H9 (cell line): Measurements from ENCODE around the gene TRIM50. TPM values are rescaled to one million over a fixed set of nuclear protein-coding genes. Genes with fewer than 3 reads are reported as not detected.
"Not testable (repeated sequence)": the region's sequence is repeated elsewhere in the genome, so short reads cannot be mapped to it uniquely, and the experiment has no call there.

Experiments
- DNase-seq: peaks from one replicate; pipeline ENCODE4 v3.0.0-alpha.2; 2017
- H2AFZ ChIP-seq: one replicate; pipeline ENCODE4 v1.6.1; 2013; ENCODE audit warnings: mild to moderate bottlenecking, low read length, control low read depth, moderate library complexity
- H2AK5ac ChIP-seq: 2 replicates; pipeline ENCODE4 v1.6.1; 2013; ENCODE audit warnings: low read length, control low read depth, mixed read lengths; ENCODE audit not compliant: insufficient read length
- H2BK120ac ChIP-seq: one replicate; pipeline ENCODE4 v1.6.1; 2013; ENCODE audit warnings: low read depth, mild to moderate bottlenecking, low read length, control low read depth, inconsistent platforms; ENCODE audit not compliant: poor library complexity, severe bottlenecking
- H2BK12ac ChIP-seq: 2 replicates; pipeline ENCODE4 v1.6.1; 2013; ENCODE audit warnings: low read length, control low read depth, mixed read lengths, low read depth; ENCODE audit not compliant: insufficient read length
- H2BK15ac ChIP-seq: 2 replicates; pipeline ENCODE4 v1.6.1; 2013; ENCODE audit warnings: low read depth, low read length, control low read depth
- H2BK20ac ChIP-seq: one replicate; pipeline ENCODE4 v1.6.1; 2013; ENCODE audit warnings: low read depth, mild to moderate bottlenecking, low read length, control low read depth, inconsistent platforms; ENCODE audit not compliant: poor library complexity, severe bottlenecking
- H2BK5ac ChIP-seq: 2 replicates; pipeline ENCODE4 v1.6.1; 2013; ENCODE audit warnings: low read length, control low read depth, mixed read lengths; ENCODE audit not compliant: insufficient read length
- H3K14ac ChIP-seq: 2 replicates; pipeline ENCODE4 v1.6.1; 2013; ENCODE audit warnings: low read length, control low read depth; ENCODE audit not compliant: insufficient read depth
- H3K18ac ChIP-seq: 2 replicates; pipeline ENCODE4 v1.6.1; 2013; ENCODE audit warnings: low read depth, mild to moderate bottlenecking, mixed read lengths, low read length, control low read depth; ENCODE audit not compliant: insufficient read length
- H3K23ac ChIP-seq: 2 replicates; pipeline ENCODE4 v1.6.1; 2013; ENCODE audit warnings: low read length, control low read depth, mixed read lengths, low read depth; ENCODE audit not compliant: insufficient read length
- H3K23me2 ChIP-seq: 2 replicates; pipeline ENCODE4 v1.6.1; 2013; ENCODE audit warnings: low read depth, mild to moderate bottlenecking, mixed read lengths, low read length, control low read depth; ENCODE audit not compliant: insufficient read length, poor library complexity, severe bottlenecking
- H3K27ac ChIP-seq: 2 replicates; pipeline ENCODE4 v1.5.1; 2013; ENCODE audit warnings: low read length, control low read depth, mixed read lengths, low read depth; ENCODE audit not compliant: insufficient read length
- H3K27me3 ChIP-seq: 2 replicates; pipeline ENCODE4 v1.6.1; 2013; ENCODE audit warnings: low read length, control low read depth, inconsistent platforms; ENCODE audit not compliant: insufficient read depth
- H3K4ac ChIP-seq: 2 replicates; pipeline ENCODE4 v1.6.1; 2013; ENCODE audit warnings: low read depth, mild to moderate bottlenecking, control low read depth, inconsistent platforms, low read length, moderate library complexity
- H3K4me1 ChIP-seq: 2 replicates; pipeline ENCODE4 v1.6.1; 2013; ENCODE audit warnings: low read length, control low read depth, inconsistent platforms; ENCODE audit not compliant: insufficient read depth
- H3K4me2 ChIP-seq: 2 replicates; pipeline ENCODE4 v1.6.1; 2013; ENCODE audit warnings: low read length, control low read depth, mixed read lengths; ENCODE audit not compliant: insufficient read length, insufficient read depth
- H3K56ac ChIP-seq: 2 replicates; pipeline ENCODE4 v1.6.1; 2013; ENCODE audit warnings: low read depth, mild to moderate bottlenecking, mixed read lengths, low read length, control low read depth; ENCODE audit not compliant: insufficient read length
- H3K79me1 ChIP-seq: 2 replicates; pipeline ENCODE4 v1.6.1; 2013; ENCODE audit warnings: low read depth, mild to moderate bottlenecking, moderate library complexity, low read length, control low read depth, inconsistent platforms; ENCODE audit not compliant: insufficient read depth, poor library complexity, severe bottlenecking
- H3K79me2 ChIP-seq: 2 replicates; pipeline ENCODE4 v1.6.1; 2013; ENCODE audit warnings: low read length, control low read depth, inconsistent platforms; ENCODE audit not compliant: insufficient read depth
- H3K9ac ChIP-seq: 2 replicates; pipeline ENCODE4 v1.6.1; 2013; ENCODE audit warnings: low read length, control low read depth, mixed read lengths; ENCODE audit not compliant: insufficient read length; ENCODE audit errors: extremely low read depth
- H3K9me3 ChIP-seq: one replicate; pipeline ENCODE4 v1.6.1; 2013; ENCODE audit warnings: low read depth, low read length, inconsistent platforms; ENCODE audit not compliant: control insufficient read depth
- H3T11ph ChIP-seq: one replicate; pipeline ENCODE4 v1.6.1; 2013; ENCODE audit warnings: mild to moderate bottlenecking, low read length, control low read depth, inconsistent platforms
- H4K20me1 ChIP-seq: one replicate; pipeline ENCODE4 v1.6.1; 2013; ENCODE audit not compliant: control insufficient read depth, insufficient read length, insufficient read depth
- H4K5ac ChIP-seq: 2 replicates; pipeline ENCODE4 v1.6.1; 2013; ENCODE audit warnings: low read depth, mild to moderate bottlenecking, mixed read lengths, low read length, control low read depth; ENCODE audit not compliant: insufficient read length
- H4K8ac ChIP-seq: replicated peaks from 2 replicates; pipeline ENCODE4 v1.6.1; 2013; ENCODE audit warnings: low read length, control low read depth, mixed read lengths, low read depth; ENCODE audit not compliant: insufficient read length
- H4K91ac ChIP-seq: 2 replicates; pipeline ENCODE4 v1.6.1; 2013; ENCODE audit warnings: low read depth, mild to moderate bottlenecking, moderate library complexity, mixed read lengths, low read length, control low read depth; ENCODE audit not compliant: insufficient read length
- H3K27ac Mint-ChIP-seq, 3 experiments: 2 replicates in 2 of 3; 3 replicates in 1 of 3; pipeline ENCODE4 v1.8.0; 2020 to 2021; ENCODE audit warnings: mixed read lengths in 3 of 3, mild to moderate bottlenecking in 1 of 3, moderate library complexity in 1 of 3
- H3K27me3 Mint-ChIP-seq: 2 replicates; pipeline ENCODE4 v1.8.0; 2021; ENCODE audit warnings: low read depth, mild to moderate bottlenecking, moderate library complexity, mixed read lengths
- H3K36me3 Mint-ChIP-seq, 3 experiments: 2 replicates in 2 of 3; 3 replicates in 1 of 3; pipeline ENCODE4 v1.8.0; 2020 to 2021; ENCODE audit warnings: low read depth in 3 of 3, mixed read lengths in 3 of 3; ENCODE audit not compliant: insufficient read depth in 1 of 3
- H3K4me1 Mint-ChIP-seq, 2 experiments: 2 replicates each; pipeline ENCODE4 v1.8.0; 2020; ENCODE audit warnings: mixed read lengths in 2 of 2
- H3K4me3 Mint-ChIP-seq, 2 experiments: 2 replicates in 1 of 2; 3 replicates in 1 of 2; pipeline ENCODE4 v1.8.0; 2020 to 2021; ENCODE audit warnings: mild to moderate bottlenecking in 2 of 2, mixed read lengths in 2 of 2, moderate library complexity in 1 of 2
- H3K9me3 Mint-ChIP-seq, 2 experiments: 2 replicates in 1 of 2; 3 replicates in 1 of 2; pipeline ENCODE4 v1.8.0; 2020; ENCODE audit warnings: mild to moderate bottlenecking in 2 of 2, mixed read lengths in 2 of 2, moderate library complexity in 1 of 2
- whole genome bisulfite sequencing: extraction: QIAGEN DNeasy Blood & Tissue Kit; methylation state at CpG from one replicate; pipeline ENCODE4 v1.1.7; 2013; ENCODE audit warnings: missing lambda C conversion rate, low lambda C conversion rate, mixed read lengths; ENCODE audit not compliant: insufficient read length; ENCODE audit errors: extremely low coverage; 5-methylcytosine and 5-hydroxymethylcytosine counted together
- total RNA-seq: library from RNA; stranded (reverse); gene quantifications from 2 replicates; pipeline ENCODE4 v1.2.1, GENCODE V29; 2021
- TF ChIP-seq, protein P1 (sequence below): fragments of 200-600 bp; sonication (generic); conservative IDR thresholded peaks from 3 replicates; pipeline ENCODE4 v1.8.0; 2021; ENCODE audit warnings: antibody characterized with exemption, mild to moderate bottlenecking

The TRIM50 gene
- total RNA-seq, 1 experiment from 2014 or later = not detected

DNA sequence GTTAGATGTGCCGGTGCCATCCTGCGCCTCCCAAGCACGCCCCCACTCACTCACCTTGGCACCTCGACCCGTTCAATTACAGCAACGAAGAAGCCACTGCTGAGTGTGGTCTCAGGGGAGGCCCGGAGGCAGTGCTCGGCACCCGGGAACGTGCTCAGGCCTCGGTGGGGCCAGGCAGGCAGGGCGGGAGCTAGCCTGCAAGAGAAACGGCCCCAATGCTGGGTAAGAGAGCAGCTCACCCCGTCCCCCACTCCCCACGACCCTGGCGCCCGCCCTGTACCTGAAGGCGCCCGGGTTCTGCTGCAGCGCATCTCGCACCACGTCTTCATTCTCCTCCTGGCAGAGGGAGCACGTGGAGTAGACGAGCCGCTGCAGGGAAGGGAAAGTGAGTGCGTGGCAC lies 24.3 kb downstream of the TRIM50 start:
- Histone ChIP-seq H4K20me1 (no peaks in the 10 kb centered on the region), H3K4ac (no peak overlapping the region), H3K4me2 (no peak overlapping the region), H3K23me2 (no peaks in the 10 kb centered on the region), H2BK5ac (no peak overlapping the region), H2AFZ (no peak overlapping the region), H3K23ac (no peak overlapping the region), H3T11ph (no peak overlapping the region), H3K27ac (no peak overlapping the region), H3K9me3 (no peaks in the 10 kb centered on the region), H2BK20ac (no peak overlapping the region), H3K79me1 (peaks cover 3% of the 10 kb centered on the region), H2BK120ac (no peak overlapping the region), H3K18ac (no peak overlapping the region), H3K27me3 (no peaks in the 10 kb centered on the region), H4K8ac (no peak overlapping the region), H3K4me1 (no peaks in the 10 kb centered on the region; the same call in 1 of the 2 replicates), H2AK5ac (no peak overlapping the region), H3K9ac (no peak overlapping the region), H3K14ac (no peak overlapping the region), H2BK15ac (no peak overlapping the region), H3K56ac (no peak overlapping the region), H2BK12ac (no peak overlapping the region), H4K91ac (no peak overlapping the region), H3K79me2 (peaks cover 2% of the 10 kb centered on the region; the same call in 1 of the 2 replicates), H4K5ac (no peak overlapping the region)
- peaks cover 11 to 13% of the 10 kb centered on the region in 2 experiments for H3K4me1 Mint-ChIP-seq
- TF ChIP-seq, protein P1, sequence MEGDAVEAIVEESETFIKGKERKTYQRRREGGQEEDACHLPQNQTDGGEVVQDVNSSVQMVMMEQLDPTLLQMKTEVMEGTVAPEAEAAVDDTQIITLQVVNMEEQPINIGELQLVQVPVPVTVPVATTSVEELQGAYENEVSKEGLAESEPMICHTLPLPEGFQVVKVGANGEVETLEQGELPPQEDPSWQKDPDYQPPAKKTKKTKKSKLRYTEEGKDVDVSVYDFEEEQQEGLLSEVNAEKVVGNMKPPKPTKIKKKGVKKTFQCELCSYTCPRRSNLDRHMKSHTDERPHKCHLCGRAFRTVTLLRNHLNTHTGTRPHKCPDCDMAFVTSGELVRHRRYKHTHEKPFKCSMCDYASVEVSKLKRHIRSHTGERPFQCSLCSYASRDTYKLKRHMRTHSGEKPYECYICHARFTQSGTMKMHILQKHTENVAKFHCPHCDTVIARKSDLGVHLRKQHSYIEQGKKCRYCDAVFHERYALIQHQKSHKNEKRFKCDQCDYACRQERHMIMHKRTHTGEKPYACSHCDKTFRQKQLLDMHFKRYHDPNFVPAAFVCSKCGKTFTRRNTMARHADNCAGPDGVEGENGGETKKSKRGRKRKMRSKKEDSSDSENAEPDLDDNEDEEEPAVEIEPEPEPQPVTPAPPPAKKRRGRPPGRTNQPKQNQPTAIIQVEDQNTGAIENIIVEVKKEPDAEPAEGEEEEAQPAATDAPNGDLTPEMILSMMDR = no peak
- no peak for DNase-seq
- WGBS = no CpG with 5 or more reads among the region's 26 CpGs
- no peaks in the 10 kb centered on the region for H3K27me3 Mint-ChIP-seq
- H3K4me3 Mint-ChIP-seq = no peak overlapping the region
- no peaks in the 10 kb centered on the region for H3K9me3 Mint-ChIP-seq
- H3K27ac Mint-ChIP-seq = no peak overlapping the region
- H3K36me3 Mint-ChIP-seq = peaks cover 18 to 43% (median 42%) of the 10 kb centered on the region in 3 experiments; a peak in 6 of 7 replicates

DNA sequence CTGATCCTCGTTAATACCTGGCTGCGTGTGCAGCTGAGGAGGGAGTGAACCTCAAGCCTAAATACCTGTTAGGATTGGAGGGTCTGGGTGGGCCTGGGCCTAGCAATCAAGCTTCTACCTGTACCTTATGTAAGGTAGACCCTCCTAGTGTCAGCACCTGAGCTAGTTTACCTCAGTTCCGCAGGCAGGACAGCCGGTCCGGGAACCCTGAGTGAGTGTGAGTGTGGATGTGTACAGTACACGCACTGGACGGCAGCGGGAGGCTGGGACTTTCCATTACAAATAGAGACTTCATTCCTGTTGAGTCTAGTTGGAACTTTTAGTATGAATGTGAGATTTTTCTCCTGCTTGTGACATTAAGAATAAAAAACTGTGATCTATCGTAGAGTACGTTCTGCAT lies 25.0 kb downstream of the TRIM50 start:
- not testable (repeated sequence) for H2BK15ac ChIP-seq, H3K4me1 ChIP-seq, H3K27me3 Mint-ChIP-seq, H3K27ac Mint-ChIP-seq, H3K79me1 ChIP-seq, H4K91ac ChIP-seq, H3K4me3 Mint-ChIP-seq, H3K23me2 ChIP-seq, H2BK120ac ChIP-seq, H2BK12ac ChIP-seq, H3K4me1 Mint-ChIP-seq, H3K9me3 ChIP-seq, H3K56ac ChIP-seq, H3K27ac ChIP-seq, H3K9ac ChIP-seq, H2AFZ ChIP-seq, H4K8ac ChIP-seq, DNase-seq, H3K14ac ChIP-seq, H3K9me3 Mint-ChIP-seq, H3K4ac ChIP-seq, H3K4me2 ChIP-seq, H3K18ac ChIP-seq, H2BK5ac ChIP-seq, H4K20me1 ChIP-seq, H2BK20ac ChIP-seq, H3T11ph ChIP-seq, H3K27me3 ChIP-seq, H3K79me2 ChIP-seq, H4K5ac ChIP-seq, H2AK5ac ChIP-seq, H3K23ac ChIP-seq
- WGBS = no CpG with 5 or more reads among the region's 10 CpGs
- H3K36me3 Mint-ChIP-seq = peaks cover 18 to 39% (median 38%) of the 10 kb centered on the region in 3 experiments; a peak in 6 of 7 replicates
